Pancreas (tissue), 10 donors: Measurements from ENCODE around the gene HYAL2. TPM values are rescaled to one million over a fixed set of nuclear protein-coding genes. Genes with fewer than 3 reads are reported as not detected.

Experiments
- ATAC-seq, 4 donors: fragments of 200-7000 bp; cut with Tn5 transposase; one replicate each; pipeline versions ENCODE4 v1.8.0 to v1.9.1; 2020; ENCODE audit warnings: mild to moderate bottlenecking in 4 of 4, moderate library complexity in 4 of 4
- DNase-seq, 6 donors: peaks; one replicate each; pipeline ENCODE4 v3.0.0-alpha.2; 2020
- FAIRE-seq: peaks from 2 replicates; lab custom pipeline; 2012; peaks lifted over from hg19 to GRCh38; lab: Jason Lieb, UNC
- H3K27ac ChIP-seq, 4 donors: fragments of 200-600 bp; sonication (generic); 1 replicate in 3 of 4; 2 replicates in 1 of 4; pipeline versions ENCODE4 v1.5.0 to v1.8.0; 2020
- H3K27me3 ChIP-seq, 4 donors: fragments of 200-600 bp; one replicate each; pipeline ENCODE4 v1.8.0; 2021
- H3K36me3 ChIP-seq, 3 donors: fragments of 200-600 bp; sonication (generic) in 1 of 3; one replicate each; pipeline versions ENCODE4 v1.5.0 to v1.8.0; 2020 to 2021
- H3K4me1 ChIP-seq, 3 donors: fragments of 200-600 bp; one replicate each; pipeline ENCODE4 v1.8.0; 2021
- H3K4me3 ChIP-seq, 4 donors: fragments of 200-600 bp; sonication (generic) in 2 of 4; one replicate each; pipeline versions ENCODE4 v1.5.0 to v1.8.0; 2020 to 2021
- H3K9me3 ChIP-seq, 4 donors: fragments of 200-600 bp; one replicate each; pipeline ENCODE4 v1.8.0; 2021
- WGBS, 2 donors: extraction: QIAGEN DNeasy Blood & Tissue Kit; methylation state at CpG; one replicate each; pipeline ENCODE4 v1.1.7; 2013; 5-methylcytosine and 5-hydroxymethylcytosine counted together
- intact Hi-C, 3 donors: fragments of 100-400 bp; cut with DNase I; formaldehyde crosslinking; loops; one replicate each; pipeline versions ENCODE4 v1.11.1 to v1.14.2; 2022
- polyA plus RNA-seq, 2 donors: library from polyadenylated mRNA; stranded (reverse); fragments of 200-250 nt; gene quantifications; one replicate each; pipeline ENCODE4 v1.2.3, GENCODE V29; 2013
- total RNA-seq, 6 donors: library from RNA; stranded (reverse); fragmentation: NEBNext Ultra II Directional in 4 of 6; extraction: Animal tissue kit (Norgen Biotek cat#: 25700) in 4 of 6; gene quantifications; one replicate each; pipeline versions ENCODE4 v1.2.1 to v1.2.4, GENCODE V29; 2021 to 2023
- TF ChIP-seq, protein P1 (sequence below), 4 donors: fragments of 200-600 bp; sonication (generic) in 3 of 4; IDR thresholded peaks; one replicate each; pipeline versions ENCODE4 v1.5.0 to v1.8.0; 2021; ENCODE audit warnings: antibody characterized with exemption in 4 of 4
- donor health status: healthy with polysubstance abuse.
- donor health status: DM: no; HTN: no; CAD: no; lungs with moderate emphysema.
- donor health status: DM: no; HTN: no; CAD: no.
- donor health status: control.
- donor health status: control.
- donor health status: Bipolar disorder and iron deficiency.
- donor health status: DM: yes; HTN: yes; CAD: no.
- donor health status: DM: no; HTN: no; CAD: no.
- donor health status: DM: no; HTN: no; CAD: no.
- donor health status: DM: yes; HTN: yes; CAD: no.

The HYAL2 gene
- total and polyA plus RNA-seq, 8 donors: 6.3 to 39.5 (median 14.3) TPM

DNA sequence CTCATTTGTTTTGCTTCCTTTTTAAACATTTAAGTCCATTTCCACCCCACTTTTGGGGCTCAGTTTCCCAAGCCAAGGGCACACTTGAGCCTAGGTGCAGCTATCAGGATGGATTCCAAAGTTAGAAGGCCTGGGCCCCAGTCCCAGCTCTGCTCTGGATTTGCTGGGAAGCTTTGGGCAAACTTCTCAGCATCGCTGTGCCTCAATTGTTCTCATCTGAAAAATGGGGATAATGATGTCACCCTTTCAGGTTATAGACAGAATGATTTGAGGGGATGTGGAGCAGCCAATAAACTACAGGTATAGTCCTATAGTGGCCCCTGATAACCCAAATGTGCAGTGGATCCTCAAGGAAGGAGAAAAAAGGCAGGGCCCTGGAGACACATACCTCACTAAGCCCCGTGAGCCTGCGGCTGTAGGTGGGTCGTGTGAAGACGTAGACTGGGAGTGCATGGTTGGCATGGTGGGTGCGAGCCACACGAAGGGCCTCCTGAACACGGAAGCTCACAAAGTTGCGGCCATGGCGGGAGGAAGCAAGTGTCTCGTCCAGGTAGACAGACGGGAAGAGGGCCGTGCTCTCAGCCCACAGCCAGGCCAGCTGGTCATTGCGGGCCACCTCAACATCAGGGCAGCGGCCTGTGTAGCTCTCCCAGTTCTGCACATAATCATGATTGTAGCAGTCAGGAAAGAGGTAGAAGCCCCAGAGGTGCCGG, 3.2 kb downstream of the HYAL2 start:
- 89 to 91% methylated on average over 16 of the region's 16 CpGs for WGBS, 2 donors
- intact Hi-C loops: no loop called here
- Histone ChIP-seq H3K36me3 (no peaks in the 10 kb centered on the region), H3K9me3 (no peaks in the 10 kb centered on the region), H3K27me3 (no peaks in the 10 kb centered on the region), H3K4me1 (peaks cover 5 to 22% (median 21%) of the 10 kb centered on the region in 3 donors), H3K27ac (no peak overlapping the region), H3K4me3 (no peak overlapping the region)
- TF ChIP-seq, protein P1, sequence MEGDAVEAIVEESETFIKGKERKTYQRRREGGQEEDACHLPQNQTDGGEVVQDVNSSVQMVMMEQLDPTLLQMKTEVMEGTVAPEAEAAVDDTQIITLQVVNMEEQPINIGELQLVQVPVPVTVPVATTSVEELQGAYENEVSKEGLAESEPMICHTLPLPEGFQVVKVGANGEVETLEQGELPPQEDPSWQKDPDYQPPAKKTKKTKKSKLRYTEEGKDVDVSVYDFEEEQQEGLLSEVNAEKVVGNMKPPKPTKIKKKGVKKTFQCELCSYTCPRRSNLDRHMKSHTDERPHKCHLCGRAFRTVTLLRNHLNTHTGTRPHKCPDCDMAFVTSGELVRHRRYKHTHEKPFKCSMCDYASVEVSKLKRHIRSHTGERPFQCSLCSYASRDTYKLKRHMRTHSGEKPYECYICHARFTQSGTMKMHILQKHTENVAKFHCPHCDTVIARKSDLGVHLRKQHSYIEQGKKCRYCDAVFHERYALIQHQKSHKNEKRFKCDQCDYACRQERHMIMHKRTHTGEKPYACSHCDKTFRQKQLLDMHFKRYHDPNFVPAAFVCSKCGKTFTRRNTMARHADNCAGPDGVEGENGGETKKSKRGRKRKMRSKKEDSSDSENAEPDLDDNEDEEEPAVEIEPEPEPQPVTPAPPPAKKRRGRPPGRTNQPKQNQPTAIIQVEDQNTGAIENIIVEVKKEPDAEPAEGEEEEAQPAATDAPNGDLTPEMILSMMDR (IDR thresholded peaks at IDR 0.05): no peak
- DNase-seq (peak in 2 of 6 donors; percentile 35 to 61), ATAC-seq (no peak), FAIRE-seq (no peak)

DNA sequence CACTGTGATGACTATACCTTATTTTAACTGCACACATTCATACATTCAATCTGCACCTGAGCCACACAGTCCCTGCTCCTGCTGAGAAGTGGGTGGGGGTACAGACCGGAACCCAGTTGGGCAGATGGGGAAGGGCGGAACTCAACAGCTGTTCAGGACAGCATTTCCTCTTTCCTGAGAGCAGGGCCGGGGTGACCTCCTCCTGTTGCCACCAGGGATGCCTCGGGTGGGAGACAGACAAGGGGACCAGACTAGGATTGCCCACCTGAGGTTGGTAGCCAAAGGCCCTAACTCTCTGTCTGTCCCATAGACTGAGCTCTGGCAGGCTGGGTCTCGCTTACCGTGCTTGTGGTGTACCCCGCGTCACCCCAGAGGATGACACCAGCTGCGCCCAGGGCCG, 3.9 kb downstream of the HYAL2 start:
- TF ChIP-seq, protein P1 (IDR thresholded peaks at IDR 0.05): no peak
- Histone ChIP-seq H3K27me3 (no peaks in the 10 kb centered on the region), H3K9me3 (no peaks in the 10 kb centered on the region), H3K4me1 (peaks cover 5 to 22% (median 21%) of the 10 kb centered on the region in 3 donors), H3K4me3 (no peak overlapping the region), H3K36me3 (no peaks in the 10 kb centered on the region), H3K27ac (no peak overlapping the region)
- 69 to 79% methylated on average over 10 of the region's 10 CpGs for WGBS, 2 donors
- intact Hi-C loops: no loop called here
- ATAC-seq: no peak
- no peak for FAIRE-seq
- DNase-seq: peak in 1 of 6 donors; percentile 28

DNA sequence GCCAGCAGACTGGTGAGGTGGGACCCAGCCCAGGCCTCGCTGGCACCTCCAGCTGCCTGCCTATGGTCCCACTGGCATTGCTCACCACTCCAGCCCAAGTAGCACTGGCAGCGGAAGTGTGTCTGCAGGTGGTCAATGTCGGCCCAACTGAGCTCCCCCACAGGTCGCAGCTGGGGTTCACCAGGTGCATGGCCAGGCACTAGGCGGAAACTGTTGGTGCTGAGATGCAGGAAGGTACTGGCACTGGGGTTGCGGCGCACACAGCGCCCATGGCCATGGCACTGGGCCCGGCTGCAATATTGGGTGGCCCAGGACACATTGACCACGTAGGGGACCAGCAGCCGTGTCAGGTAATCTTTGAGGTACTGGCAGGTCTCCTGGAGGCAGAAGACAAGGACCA, 4.4 kb downstream of the HYAL2 start:
- peak in 2 of 6 donors; percentile 33 to 58 for DNase-seq
- Histone ChIP-seq H3K4me3 (no peak overlapping the region), H3K4me1 (peaks cover 5 to 22% (median 21%) of the 10 kb centered on the region in 3 donors), H3K27ac (no peak overlapping the region), H3K9me3 (no peaks in the 10 kb centered on the region), H3K36me3 (no peaks in the 10 kb centered on the region), H3K27me3 (no peaks in the 10 kb centered on the region)
- no peak for FAIRE-seq
- TF ChIP-seq, protein P1 (IDR thresholded peaks at IDR 0.05): no peak
- intact Hi-C loops: no loop called here
- ATAC-seq: no peak
- WGBS, 2 donors: 80 to 84% methylated on average over 11 of the region's 11 CpGs

DNA sequence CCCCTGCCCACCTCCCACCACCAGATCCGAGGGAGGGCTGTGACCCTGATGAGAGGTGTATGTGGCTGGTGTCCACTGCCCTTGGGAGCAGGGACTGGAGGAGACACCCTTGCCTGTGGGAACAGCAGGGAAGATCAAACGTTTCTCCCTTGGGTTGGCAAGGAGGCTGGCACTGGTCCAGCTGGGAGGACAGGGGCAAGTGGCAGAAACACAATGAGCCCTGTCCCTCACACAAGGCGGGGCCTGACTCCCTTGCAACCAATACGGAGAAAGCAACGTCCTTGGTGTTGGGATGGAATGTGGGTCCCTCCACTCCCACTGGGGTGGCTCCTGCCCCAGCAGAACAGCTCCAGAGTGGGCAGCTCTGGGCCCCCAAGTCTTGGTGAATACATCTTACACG, 5.2 kb downstream of the HYAL2 start:
- DNase-seq (peak in 2 of 6 donors; percentile 62 to 80), FAIRE-seq (no peak), ATAC-seq (no peak)
- H3K9me3 ChIP-seq: no peaks in the 10 kb centered on the region
- intact Hi-C loops: no loop called here
- TF ChIP-seq, protein P1 (IDR thresholded peaks at IDR 0.05): no peak
- H3K4me1 ChIP-seq: peaks cover 5 to 17% (median 17%) of the 10 kb centered on the region in 3 donors
- WGBS, 2 donors: 57 to 65% methylated on average over 6 of the region's 6 CpGs
- no peaks in the 10 kb centered on the region for H3K36me3 ChIP-seq
- peak overlapping the region in 1 of 4 donors; percentile 21 for H3K27ac ChIP-seq
- H3K27me3 ChIP-seq: no peaks in the 10 kb centered on the region
- H3K4me3 ChIP-seq: no peak overlapping the region

DNA sequence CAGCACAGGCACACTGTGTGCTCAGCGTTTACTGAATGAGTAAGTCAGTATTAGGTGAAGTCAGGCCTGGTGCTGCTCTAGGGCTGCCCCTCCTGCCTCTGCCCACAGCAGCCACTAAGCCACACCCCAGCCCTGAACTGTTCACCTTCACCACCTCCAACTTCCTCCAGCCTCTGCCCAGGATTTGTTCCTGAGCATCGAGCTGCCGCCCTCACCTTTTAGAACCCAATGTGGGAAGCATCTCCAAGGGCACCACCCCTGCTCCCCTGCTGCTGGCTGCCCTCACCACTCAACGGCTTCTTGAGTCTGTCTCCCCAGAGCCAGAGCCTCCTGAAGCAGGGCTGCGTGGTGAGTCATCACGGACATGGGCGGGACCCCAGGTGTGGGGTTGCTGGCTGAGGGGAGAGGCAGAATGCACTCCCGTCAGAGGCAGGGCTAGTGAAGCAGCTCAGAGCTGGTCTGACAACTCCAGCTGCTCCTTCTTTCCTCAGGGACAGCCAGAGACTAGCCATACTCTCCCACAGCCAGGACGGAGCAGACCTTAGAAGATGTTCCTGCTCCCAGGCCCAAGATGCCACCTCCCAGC, 5.8 kb downstream of the HYAL2 start:
- no peaks in the 10 kb centered on the region for H3K36me3 ChIP-seq
- DNase-seq (peak in 2 of 6 donors; percentile 40 to 67), ATAC-seq (peak in 1 of 4 donors; percentile 6), FAIRE-seq (no peak)
- intact Hi-C loops: no loop called here
- H3K27me3 ChIP-seq: no peaks in the 10 kb centered on the region
- TF ChIP-seq, protein P1 (IDR thresholded peaks at IDR 0.05): no peak
- WGBS, 2 donors: 74 to 78% methylated on average over 9 of the region's 9 CpGs
- peak overlapping the region in 1 of 4 donors; percentile 21 for H3K27ac ChIP-seq
- H3K4me1 ChIP-seq: peaks cover 5 to 11% (median 11%) of the 10 kb centered on the region in 3 donors
- no peak overlapping the region for H3K4me3 ChIP-seq
- H3K9me3 ChIP-seq: no peaks in the 10 kb centered on the region
